GM12878 (cell line): Measurements from ENCODE around the gene KRTAP9-9. TPM values are rescaled to one million over a fixed set of nuclear protein-coding genes. Genes with fewer than 3 reads are reported as not detected.

Experiments used
- ATAC-seq: fragments of 200-7000 bp; cut with Tn5 transposase; 3 replicates; pipeline ENCODE4 v1.9.1; 2020; ENCODE audit warnings: mild to moderate bottlenecking, moderate library complexity
- BruUV-seq: library from RNA; stranded (reverse); fragments of 400-500 nt; replicated peaks from 2 replicates; lab custom pipeline; 2021; lab: Mats Ljungman, UMichigan
- CTCF ChIA-PET: fragments of 300-600 bp; sonication (Branson Sonifier 250); formaldehyde crosslinking; extraction: SDS; loops from one replicate; lab custom pipeline; 2021; ENCODE audit warnings: inconsistent platforms; lab: Yijun Ruan, JAX
- POLR2A ChIA-PET: fragments of 350-600 bp; formaldehyde crosslinking; extraction: SDS; loops from one replicate; lab custom pipeline; 2021; ENCODE audit warnings: inconsistent platforms; lab: Charles Lee
- RAD21 ChIA-PET: fragments of 300-600 bp; sonication (Branson Sonifier 250); formaldehyde crosslinking; loops from one replicate; lab custom pipeline; 2023; ENCODE audit warnings: antibody characterized with exemption; ENCODE audit not compliant: unreplicated experiment; lab: Charles Lee
- SMC1A ChIA-PET: fragments of 300-600 bp; sonication (Branson Sonifier 250); formaldehyde crosslinking; loops from one replicate; lab custom pipeline; 2023; ENCODE audit not compliant: unreplicated experiment, uncharacterized antibody; lab: Charles Lee
- DNase-seq: peaks from one replicate; pipeline ENCODE4 v3.0.0-alpha.2; 2011; ENCODE audit warnings: low read depth, low spot score
- FAIRE-seq: peaks from 3 replicates; lab custom pipeline; 2011; peaks lifted over from hg19 to GRCh38; lab: Jason Lieb, UNC
- H2AFZ ChIP-seq: 2 replicates; pipeline ENCODE4 v1.6.0; 2011; ENCODE audit warnings: low read depth, low read length, control low read depth; ENCODE audit not compliant: control insufficient read depth
- H3K27ac ChIP-seq: 2 replicates; pipeline ENCODE4 v1.5.1; 2011; ENCODE audit warnings: control low read depth; ENCODE audit not compliant: control insufficient read depth, insufficient read depth
- H3K27me3 ChIP-seq, 2 experiments: replicated peaks in 1 of 2; 2 replicates each; pipeline versions ENCODE4 v1.6.0 to v1.6.1; 2011; ENCODE audit warnings: low read length in 1 of 2; ENCODE audit not compliant: control insufficient read depth in 2 of 2, insufficient read depth in 2 of 2
- H3K36me3 ChIP-seq, 2 experiments: 2 replicates each; pipeline ENCODE4 v1.5.1; 2011; ENCODE audit warnings: low read length in 1 of 2; ENCODE audit not compliant: control insufficient read depth in 2 of 2, insufficient read depth in 2 of 2
- H3K4me1 ChIP-seq: 2 replicates; pipeline ENCODE4 v1.6.1; 2011; ENCODE audit warnings: mild to moderate bottlenecking, low read length, moderate library complexity, mixed read lengths; ENCODE audit not compliant: control insufficient read depth, insufficient read depth
- H3K4me2 ChIP-seq: 2 replicates; pipeline ENCODE4 v1.6.0; 2011; ENCODE audit warnings: control low read depth; ENCODE audit not compliant: control insufficient read depth, insufficient read depth
- H3K4me3 ChIP-seq: fragments of 200-600 bp; sonication (generic); 2 replicates; pipeline ENCODE4 v1.5.1; 2016
- H3K79me2 ChIP-seq: 2 replicates; pipeline ENCODE4 v1.6.0; 2011; ENCODE audit warnings: low read length; ENCODE audit not compliant: control insufficient read depth, insufficient read depth
- H3K9ac ChIP-seq: 2 replicates; pipeline ENCODE4 v1.8.0; 2011; ENCODE audit warnings: low read length, control low read depth, mixed read lengths; ENCODE audit not compliant: control insufficient read depth, insufficient read depth
- H3K9me3 ChIP-seq: replicated peaks from 3 replicates; pipeline ENCODE4 v1.5.1; 2011; ENCODE audit warnings: mild to moderate bottlenecking, low read length; ENCODE audit not compliant: control insufficient read depth, insufficient read depth
- H4K20me1 ChIP-seq: 2 replicates; pipeline ENCODE4 v1.6.0; 2011; ENCODE audit not compliant: control insufficient read depth, insufficient read depth
- CBX3 ChIP-seq: fragments of 200-600 bp; sonication (generic); IDR thresholded peaks from 2 replicates; pipeline ENCODE4 v1.6.1; 2016; ENCODE audit warnings: low read depth, borderline replicate concordance
- CBX5 ChIP-seq: sonication (generic); IDR thresholded peaks from 2 replicates; pipeline ENCODE4 v1.6.1; 2016; ENCODE audit warnings: low read depth, moderate library complexity, mild to moderate bottlenecking, inconsistent platforms
- EED ChIP-seq: sonication (generic); IDR thresholded peaks from 2 replicates; pipeline ENCODE4 v1.6.1; 2016; ENCODE audit warnings: antibody characterized with exemption, low read depth
- IRF3 ChIP-seq: fragments of 450-650 bp; IDR thresholded peaks from 2 replicates; pipeline ENCODE4 v1.6.1; 2014; ENCODE audit warnings: mild to moderate bottlenecking
- MEF2A ChIP-seq: IDR thresholded peaks from 2 replicates; pipeline ENCODE4 v1.6.1; 2011; ENCODE audit warnings: low read depth, mild to moderate bottlenecking, low read length, moderate library complexity; ENCODE audit not compliant: insufficient read depth
- MTA2 ChIP-seq: fragments of 450-650 bp; IDR thresholded peaks from 2 replicates; pipeline ENCODE4 v1.6.1; 2016; ENCODE audit warnings: low read depth, mild to moderate bottlenecking, moderate library complexity
- MTA3 ChIP-seq: IDR thresholded peaks from 2 replicates; pipeline ENCODE4 v1.6.1; 2012; ENCODE audit warnings: low read length, inconsistent platforms, borderline replicate concordance
- NFYA ChIP-seq: IDR thresholded peaks from 2 replicates; pipeline ENCODE4 v1.6.1; 2011; ENCODE audit warnings: low read depth, mild to moderate bottlenecking, low read length, improper control_type of control experiment, borderline replicate concordance
- PAX8 ChIP-seq: fragments of 450-650 bp; IDR thresholded peaks from 2 replicates; pipeline ENCODE4 v1.6.1; 2017; ENCODE audit warnings: mild to moderate bottlenecking, moderate library complexity
- RCOR1 ChIP-seq: conservative IDR thresholded peaks from 2 replicates; pipeline ENCODE4 v1.6.1; 2012; ENCODE audit warnings: low read depth, low read length, improper control_type of control experiment
- RELA ChIP-seq: fragments of 450-650 bp; IDR thresholded peaks from 2 replicates; pipeline ENCODE4 v1.8.0; 2014; ENCODE audit warnings: borderline replicate concordance; ENCODE audit not compliant: partially characterized antibody
- SREBF2 ChIP-seq: IDR thresholded peaks from 2 replicates; pipeline ENCODE4 v1.6.1; 2012; ENCODE audit warnings: mild to moderate bottlenecking, low read length
- STAT1 ChIP-seq: fragments of 450-650 bp; conservative IDR thresholded peaks from 2 replicates; pipeline ENCODE4 v1.6.1; 2014; ENCODE audit warnings: antibody characterized with exemption, mild to moderate bottlenecking
- SUPT20H ChIP-seq: IDR thresholded peaks from 2 replicates; pipeline ENCODE4 v1.6.1; 2011; ENCODE audit warnings: low read depth, mild to moderate bottlenecking, low read length, moderate library complexity, borderline replicate concordance; ENCODE audit not compliant: control insufficient read depth
- TARDBP ChIP-seq: IDR thresholded peaks from 2 replicates; pipeline ENCODE4 v1.6.1; 2016; ENCODE audit warnings: borderline replicate concordance
- ZNF207 ChIP-seq: fragments of 450-650 bp; IDR thresholded peaks from 2 replicates; pipeline ENCODE4 v1.6.1; 2014; ENCODE audit warnings: antibody characterized with exemption, mild to moderate bottlenecking, borderline replicate concordance
- ZNF24 ChIP-seq: fragments of 450-650 bp; IDR thresholded peaks from 2 replicates; pipeline ENCODE4 v1.6.1; 2017; ENCODE audit warnings: antibody characterized with exemption, mild to moderate bottlenecking
- WGBS: methylation state at CpG from one replicate; pipeline ENCODE4 v1.1.6; 2016; ENCODE audit warnings: low lambda C conversion rate; ENCODE audit not compliant: insufficient replicate concordance, insufficient coverage; ENCODE audit errors: missing lambda C conversion rate; 5-methylcytosine and 5-hydroxymethylcytosine counted together
- in situ Hi-C: fragments of 300-500 bp; cut with MboI; formaldehyde crosslinking; loops from 9 replicates; pipeline ENCODE4 v1.14.3; 2018; ENCODE audit warnings: mixed read lengths
- intact Hi-C: fragments of 100-400 bp; cut with micrococcal nuclease; formaldehyde crosslinking; loops from one replicate; pipeline ENCODE4 v1.14.2; 2022; ENCODE audit not compliant: unreplicated experiment
- polyA plus RNA-seq, 11 experiments: library from polyadenylated mRNA; depleted of rRNA in 4 of 11; unstranded in 6 of 11; stranded (reverse) in 5 of 11; fragments of >200 nt; fragmentation: Nextera tagmentation in 4 of 11; fragmentation: Illumina TruSeq in 1 of 11; extraction: Ambion mirVana in 4 of 11; extraction: Trizol in 1 of 11; gene quantifications; 1 replicate in 1 of 11; 2 replicates in 10 of 11; pipeline versions ENCODE4 v1.2.1 to v1.2.3, GENCODE V29; 2011 to 2016; ENCODE audit warnings: inconsistent platforms in 2 of 11, missing spikeins in 2 of 11, low read depth in 1 of 11
- total RNA-seq, 4 experiments: library from RNA; depleted of rRNA in 3 of 4; stranded (reverse); fragments of >200 nt in 3 of 4; fragmentation: Illumina TruSeq in 1 of 4; extraction: Trizol in 1 of 4; gene quantifications; 2 replicates each; pipeline versions ENCODE4 v1.2.1 to v1.2.3, GENCODE V29; 2013 to 2021
- TF ChIP-seq, protein P1 (sequence below): fragments of 450-650 bp; IDR thresholded peaks from 2 replicates; pipeline ENCODE4 v1.6.1; 2016; ENCODE audit warnings: mild to moderate bottlenecking

The KRTAP9-9 gene
- total and polyA plus RNA-seq, 10 of the 15 experiments (the other 5 are each of a cell fraction or from before 2014, with no cell fraction given): not detected

- ChIA-PET RAD21 (no interaction called here), SMC1A (no interaction called here), POLR2A (no interaction called here), CTCF (no interaction called here)
- no peak overlapping the region for H3K27ac ChIP-seq
- in situ Hi-C loops (no loop called here), intact Hi-C loops (no loop called here)
- WGBS: 2% methylated on average over 2 of the region's 2 CpGs
- H2AFZ ChIP-seq: no peak overlapping the region
- H3K4me1 ChIP-seq: no peaks in the 10 kb centered on the region
- no peaks in the 10 kb centered on the region for H3K9me3 ChIP-seq
- no TSS peak for BruUV-seq
- no peaks in the 10 kb centered on the region for H3K36me3 ChIP-seq
- H4K20me1 ChIP-seq: no peaks in the 10 kb centered on the region
- no peak overlapping the region for H3K9ac ChIP-seq
- FAIRE-seq: no peak
- no peaks in the 10 kb centered on the region for H3K79me2 ChIP-seq
- no peak overlapping the region for H3K4me3 ChIP-seq
- no peak overlapping the region for H3K4me2 ChIP-seq
- H3K27me3 ChIP-seq: peaks cover 0 to 3% of the 10 kb centered on the region in 2 experiments; a peak in 1 of 4 replicates
- TF ChIP-seq ZNF207 (no peak), TARDBP (no peak), IRF3 (no peak), SUPT20H (no peak), CBX5 (no peak), NFYA (no peak), PAX8 (no peak)
- ATAC-seq: no peak
- no peak for DNase-seq
Observed at GRCh38 chr17:41223821-41224220, 31.4 kb upstream of the KRTAP9-9 start.

DNA sequence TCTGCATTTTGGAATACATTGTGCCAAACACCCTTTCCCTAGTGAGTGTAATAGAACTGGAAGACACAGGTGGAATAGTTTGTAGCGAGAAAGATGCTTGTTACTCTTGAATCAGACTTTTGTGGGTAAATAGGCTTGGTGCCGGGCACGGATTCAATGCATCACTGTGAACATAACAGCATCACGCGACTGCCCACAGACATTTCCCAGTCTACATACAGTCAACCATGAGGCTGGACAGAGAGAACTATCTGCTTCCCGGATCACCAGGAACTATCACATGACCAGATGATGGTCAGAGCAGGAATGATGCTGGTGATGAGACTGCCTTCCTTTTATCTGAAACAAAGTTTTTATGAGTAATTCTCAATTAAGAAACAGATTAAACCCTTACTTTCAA lies 29.1 kb upstream of the KRTAP9-9 start:
- ChIA-PET RAD21 (no interaction called here), SMC1A (no interaction called here), CTCF (interaction anchor here (0.6 kb wide), 1 partner anchor 323 kb away, joined by 3 read pairs; no protein-coding TSS in a partner anchor), POLR2A (no interaction called here)
- in situ Hi-C loops: no loop called here
- intact Hi-C loops: no loop called here
- no peak for DNase-seq
- Histone ChIP-seq H4K20me1 (no peaks in the 10 kb centered on the region), H3K36me3 (no peaks in the 10 kb centered on the region), H3K4me2 (no peak overlapping the region), H3K9me3 (no peaks in the 10 kb centered on the region), H3K4me1 (no peaks in the 10 kb centered on the region), H3K27ac (no peak overlapping the region), H3K9ac (no peak overlapping the region), H2AFZ (no peak overlapping the region), H3K4me3 (no peak overlapping the region), H3K27me3 (peaks cover 0 to 3% of the 10 kb centered on the region in 2 experiments; a peak in 1 of 4 replicates), H3K79me2 (no peaks in the 10 kb centered on the region)
- no TSS peak for BruUV-seq
- no peak for FAIRE-seq
- ATAC-seq: no peak
- WGBS: 68% methylated on average over 6 of the region's 6 CpGs
- TF ChIP-seq SREBF2: no peak
- TF ChIP-seq EED: no peak
- TF ChIP-seq ZNF24: no peak
- no peak for TF ChIP-seq MEF2A
- TF ChIP-seq, protein P1, sequence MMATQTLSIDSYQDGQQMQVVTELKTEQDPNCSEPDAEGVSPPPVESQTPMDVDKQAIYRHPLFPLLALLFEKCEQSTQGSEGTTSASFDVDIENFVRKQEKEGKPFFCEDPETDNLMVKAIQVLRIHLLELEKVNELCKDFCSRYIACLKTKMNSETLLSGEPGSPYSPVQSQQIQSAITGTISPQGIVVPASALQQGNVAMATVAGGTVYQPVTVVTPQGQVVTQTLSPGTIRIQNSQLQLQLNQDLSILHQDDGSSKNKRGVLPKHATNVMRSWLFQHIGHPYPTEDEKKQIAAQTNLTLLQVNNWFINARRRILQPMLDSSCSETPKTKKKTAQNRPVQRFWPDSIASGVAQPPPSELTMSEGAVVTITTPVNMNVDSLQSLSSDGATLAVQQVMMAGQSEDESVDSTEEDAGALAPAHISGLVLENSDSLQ: no peak
- TF ChIP-seq RELA: no peak
- TF ChIP-seq STAT1: no peak
- no peak for TF ChIP-seq RCOR1
- TF ChIP-seq MTA2: no peak
- TF ChIP-seq CBX3: no peak
- no peak for TF ChIP-seq MTA3
